H9 (cell line): ENCODE data around the gene ZNHIT3. TPM values are rescaled to one million over a fixed set of nuclear protein-coding genes. Genes with fewer than 3 reads are reported as not detected.

Source experiments
- DNase-seq: peaks from one replicate; pipeline ENCODE4 v3.0.0-alpha.2; 2017
- H2AFZ ChIP-seq: one replicate; pipeline ENCODE4 v1.6.1; 2013; ENCODE audit warnings: mild to moderate bottlenecking, low read length, control low read depth, moderate library complexity
- H2AK5ac ChIP-seq: 2 replicates; pipeline ENCODE4 v1.6.1; 2013; ENCODE audit warnings: low read length, control low read depth, mixed read lengths; ENCODE audit not compliant: insufficient read length
- H2BK120ac ChIP-seq: one replicate; pipeline ENCODE4 v1.6.1; 2013; ENCODE audit warnings: low read depth, mild to moderate bottlenecking, low read length, control low read depth, inconsistent platforms; ENCODE audit not compliant: poor library complexity, severe bottlenecking
- H2BK12ac ChIP-seq: 2 replicates; pipeline ENCODE4 v1.6.1; 2013; ENCODE audit warnings: low read length, control low read depth, mixed read lengths, low read depth; ENCODE audit not compliant: insufficient read length
- H2BK15ac ChIP-seq: 2 replicates; pipeline ENCODE4 v1.6.1; 2013; ENCODE audit warnings: low read depth, low read length, control low read depth
- H2BK20ac ChIP-seq: one replicate; pipeline ENCODE4 v1.6.1; 2013; ENCODE audit warnings: low read depth, mild to moderate bottlenecking, low read length, control low read depth, inconsistent platforms; ENCODE audit not compliant: poor library complexity, severe bottlenecking
- H2BK5ac ChIP-seq: 2 replicates; pipeline ENCODE4 v1.6.1; 2013; ENCODE audit warnings: low read length, control low read depth, mixed read lengths; ENCODE audit not compliant: insufficient read length
- H3K14ac ChIP-seq: 2 replicates; pipeline ENCODE4 v1.6.1; 2013; ENCODE audit warnings: low read length, control low read depth; ENCODE audit not compliant: insufficient read depth
- H3K18ac ChIP-seq: 2 replicates; pipeline ENCODE4 v1.6.1; 2013; ENCODE audit warnings: low read depth, mild to moderate bottlenecking, mixed read lengths, low read length, control low read depth; ENCODE audit not compliant: insufficient read length
- H3K23ac ChIP-seq: 2 replicates; pipeline ENCODE4 v1.6.1; 2013; ENCODE audit warnings: low read length, control low read depth, mixed read lengths, low read depth; ENCODE audit not compliant: insufficient read length
- H3K23me2 ChIP-seq: 2 replicates; pipeline ENCODE4 v1.6.1; 2013; ENCODE audit warnings: low read depth, mild to moderate bottlenecking, mixed read lengths, low read length, control low read depth; ENCODE audit not compliant: insufficient read length, poor library complexity, severe bottlenecking
- H3K27ac ChIP-seq: 2 replicates; pipeline ENCODE4 v1.5.1; 2013; ENCODE audit warnings: low read length, control low read depth, mixed read lengths, low read depth; ENCODE audit not compliant: insufficient read length
- H3K27me3 ChIP-seq: 2 replicates; pipeline ENCODE4 v1.6.1; 2013; ENCODE audit warnings: low read length, control low read depth, inconsistent platforms; ENCODE audit not compliant: insufficient read depth
- H3K4ac ChIP-seq: 2 replicates; pipeline ENCODE4 v1.6.1; 2013; ENCODE audit warnings: low read depth, mild to moderate bottlenecking, control low read depth, inconsistent platforms, low read length, moderate library complexity
- H3K4me1 ChIP-seq: 2 replicates; pipeline ENCODE4 v1.6.1; 2013; ENCODE audit warnings: low read length, control low read depth, inconsistent platforms; ENCODE audit not compliant: insufficient read depth
- H3K4me2 ChIP-seq: 2 replicates; pipeline ENCODE4 v1.6.1; 2013; ENCODE audit warnings: low read length, control low read depth, mixed read lengths; ENCODE audit not compliant: insufficient read length, insufficient read depth
- H3K56ac ChIP-seq: 2 replicates; pipeline ENCODE4 v1.6.1; 2013; ENCODE audit warnings: low read depth, mild to moderate bottlenecking, mixed read lengths, low read length, control low read depth; ENCODE audit not compliant: insufficient read length
- H3K79me1 ChIP-seq: 2 replicates; pipeline ENCODE4 v1.6.1; 2013; ENCODE audit warnings: low read depth, mild to moderate bottlenecking, moderate library complexity, low read length, control low read depth, inconsistent platforms; ENCODE audit not compliant: insufficient read depth, poor library complexity, severe bottlenecking
- H3K79me2 ChIP-seq: 2 replicates; pipeline ENCODE4 v1.6.1; 2013; ENCODE audit warnings: low read length, control low read depth, inconsistent platforms; ENCODE audit not compliant: insufficient read depth
- H3K9ac ChIP-seq: 2 replicates; pipeline ENCODE4 v1.6.1; 2013; ENCODE audit warnings: low read length, control low read depth, mixed read lengths; ENCODE audit not compliant: insufficient read length; ENCODE audit errors: extremely low read depth
- H3K9me3 ChIP-seq: one replicate; pipeline ENCODE4 v1.6.1; 2013; ENCODE audit warnings: low read depth, low read length, inconsistent platforms; ENCODE audit not compliant: control insufficient read depth
- H3T11ph ChIP-seq: one replicate; pipeline ENCODE4 v1.6.1; 2013; ENCODE audit warnings: mild to moderate bottlenecking, low read length, control low read depth, inconsistent platforms
- H4K20me1 ChIP-seq: one replicate; pipeline ENCODE4 v1.6.1; 2013; ENCODE audit not compliant: control insufficient read depth, insufficient read length, insufficient read depth
- H4K5ac ChIP-seq: 2 replicates; pipeline ENCODE4 v1.6.1; 2013; ENCODE audit warnings: low read depth, mild to moderate bottlenecking, mixed read lengths, low read length, control low read depth; ENCODE audit not compliant: insufficient read length
- H4K8ac ChIP-seq: replicated peaks from 2 replicates; pipeline ENCODE4 v1.6.1; 2013; ENCODE audit warnings: low read length, control low read depth, mixed read lengths, low read depth; ENCODE audit not compliant: insufficient read length
- H4K91ac ChIP-seq: 2 replicates; pipeline ENCODE4 v1.6.1; 2013; ENCODE audit warnings: low read depth, mild to moderate bottlenecking, moderate library complexity, mixed read lengths, low read length, control low read depth; ENCODE audit not compliant: insufficient read length
- H3K27ac Mint-ChIP-seq, 3 experiments: 2 replicates in 2 of 3; 3 replicates in 1 of 3; pipeline ENCODE4 v1.8.0; 2020 to 2021; ENCODE audit warnings: mixed read lengths in 3 of 3, mild to moderate bottlenecking in 1 of 3, moderate library complexity in 1 of 3
- H3K27me3 Mint-ChIP-seq: 2 replicates; pipeline ENCODE4 v1.8.0; 2021; ENCODE audit warnings: low read depth, mild to moderate bottlenecking, moderate library complexity, mixed read lengths
- H3K36me3 Mint-ChIP-seq, 3 experiments: 2 replicates in 2 of 3; 3 replicates in 1 of 3; pipeline ENCODE4 v1.8.0; 2020 to 2021; ENCODE audit warnings: low read depth in 3 of 3, mixed read lengths in 3 of 3; ENCODE audit not compliant: insufficient read depth in 1 of 3
- H3K4me1 Mint-ChIP-seq, 2 experiments: 2 replicates each; pipeline ENCODE4 v1.8.0; 2020; ENCODE audit warnings: mixed read lengths in 2 of 2
- H3K4me3 Mint-ChIP-seq, 2 experiments: 2 replicates in 1 of 2; 3 replicates in 1 of 2; pipeline ENCODE4 v1.8.0; 2020 to 2021; ENCODE audit warnings: mild to moderate bottlenecking in 2 of 2, mixed read lengths in 2 of 2, moderate library complexity in 1 of 2
- H3K9me3 Mint-ChIP-seq, 2 experiments: 2 replicates in 1 of 2; 3 replicates in 1 of 2; pipeline ENCODE4 v1.8.0; 2020; ENCODE audit warnings: mild to moderate bottlenecking in 2 of 2, mixed read lengths in 2 of 2, moderate library complexity in 1 of 2
- WGBS: extraction: QIAGEN DNeasy Blood & Tissue Kit; methylation state at CpG from one replicate; pipeline ENCODE4 v1.1.7; 2013; ENCODE audit warnings: missing lambda C conversion rate, low lambda C conversion rate, mixed read lengths; ENCODE audit not compliant: insufficient read length; ENCODE audit errors: extremely low coverage; 5-methylcytosine and 5-hydroxymethylcytosine counted together
- total RNA-seq: library from RNA; stranded (reverse); gene quantifications from 2 replicates; pipeline ENCODE4 v1.2.1, GENCODE V29; 2021
- TF ChIP-seq, protein P1 (sequence below): fragments of 200-600 bp; sonication (generic); conservative IDR thresholded peaks from 3 replicates; pipeline ENCODE4 v1.8.0; 2021; ENCODE audit warnings: antibody characterized with exemption, mild to moderate bottlenecking

The ZNHIT3 gene
- total RNA-seq, 1 experiment from 2014 or later = 64.7 TPM

DNA sequence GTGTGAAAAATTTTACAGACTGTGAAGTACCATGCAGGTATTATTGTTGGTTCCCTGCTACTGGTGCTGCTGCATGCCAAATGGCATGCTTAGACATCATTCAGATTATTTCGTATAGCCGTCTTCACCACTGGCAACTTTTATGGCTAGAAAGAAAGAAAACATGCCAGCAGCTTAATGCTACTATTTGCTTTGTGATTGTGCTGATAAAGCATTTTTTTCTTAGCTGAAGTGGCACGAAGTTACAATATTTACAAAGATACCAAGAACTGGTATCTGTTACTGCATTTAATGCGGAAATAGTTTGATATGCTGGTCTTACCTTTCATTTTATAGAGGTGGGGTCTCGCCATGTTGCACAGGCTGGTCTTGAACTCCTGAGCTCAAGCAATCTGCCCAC lies 8.2 kb downstream of the ZNHIT3 start:
- H3K4ac ChIP-seq = no peak overlapping the region
- no peak overlapping the region for H3T11ph ChIP-seq
- no peak overlapping the region for H2AFZ ChIP-seq
- DNase-seq = no peak
- H2BK120ac ChIP-seq = no peak overlapping the region
- H3K27ac ChIP-seq = no peak overlapping the region
- Mint-ChIP-seq H3K27ac (peak overlapping the region in 2 of 3 experiments; percentile 4 to 33; a peak in 3 of 7 replicates), H3K4me3 (no peak overlapping the region), H3K9me3 (no peaks in the 10 kb centered on the region), H3K27me3 (no peaks in the 10 kb centered on the region), H3K36me3 (peaks cover 20 to 80% (median 75%) of the 10 kb centered on the region in 3 experiments; a peak in 6 of 7 replicates), H3K4me1 (no peaks in the 10 kb centered on the region)
- H3K9ac ChIP-seq = no peak overlapping the region
- no peak overlapping the region for H3K56ac ChIP-seq
- H3K23me2 ChIP-seq = no peaks in the 10 kb centered on the region
- no peaks in the 10 kb centered on the region for H3K27me3 ChIP-seq
- H4K8ac ChIP-seq = no peak overlapping the region
- H3K4me2 ChIP-seq = no peak overlapping the region
- no peak overlapping the region for H3K23ac ChIP-seq
- no peak overlapping the region for H2BK5ac ChIP-seq
- TF ChIP-seq, protein P1, sequence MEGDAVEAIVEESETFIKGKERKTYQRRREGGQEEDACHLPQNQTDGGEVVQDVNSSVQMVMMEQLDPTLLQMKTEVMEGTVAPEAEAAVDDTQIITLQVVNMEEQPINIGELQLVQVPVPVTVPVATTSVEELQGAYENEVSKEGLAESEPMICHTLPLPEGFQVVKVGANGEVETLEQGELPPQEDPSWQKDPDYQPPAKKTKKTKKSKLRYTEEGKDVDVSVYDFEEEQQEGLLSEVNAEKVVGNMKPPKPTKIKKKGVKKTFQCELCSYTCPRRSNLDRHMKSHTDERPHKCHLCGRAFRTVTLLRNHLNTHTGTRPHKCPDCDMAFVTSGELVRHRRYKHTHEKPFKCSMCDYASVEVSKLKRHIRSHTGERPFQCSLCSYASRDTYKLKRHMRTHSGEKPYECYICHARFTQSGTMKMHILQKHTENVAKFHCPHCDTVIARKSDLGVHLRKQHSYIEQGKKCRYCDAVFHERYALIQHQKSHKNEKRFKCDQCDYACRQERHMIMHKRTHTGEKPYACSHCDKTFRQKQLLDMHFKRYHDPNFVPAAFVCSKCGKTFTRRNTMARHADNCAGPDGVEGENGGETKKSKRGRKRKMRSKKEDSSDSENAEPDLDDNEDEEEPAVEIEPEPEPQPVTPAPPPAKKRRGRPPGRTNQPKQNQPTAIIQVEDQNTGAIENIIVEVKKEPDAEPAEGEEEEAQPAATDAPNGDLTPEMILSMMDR = no peak
- H3K18ac ChIP-seq = no peak overlapping the region
- H3K79me2 ChIP-seq = no peaks in the 10 kb centered on the region; the same call in 1 of the 2 replicates
- no peaks in the 10 kb centered on the region for H3K4me1 ChIP-seq
- no peak overlapping the region for H2BK15ac ChIP-seq
- H4K91ac ChIP-seq = no peak overlapping the region
- H3K79me1 ChIP-seq = no peaks in the 10 kb centered on the region
- no peak overlapping the region for H2BK20ac ChIP-seq
- no peaks in the 10 kb centered on the region for H4K20me1 ChIP-seq
- H3K14ac ChIP-seq = no peak overlapping the region
- no peak overlapping the region for H4K5ac ChIP-seq
- no peak overlapping the region for H2BK12ac ChIP-seq
- no peaks in the 10 kb centered on the region for H3K9me3 ChIP-seq
- H2AK5ac ChIP-seq = no peak overlapping the region
- WGBS = no CpG with 5 or more reads among the region's 5 CpGs
